Panc1 (cell line): ENCODE data around the gene PRKAA1. TPM values are rescaled to one million over a fixed set of nuclear protein-coding genes. Genes with fewer than 3 reads are reported as not detected.

Experiments used
- ATAC-seq: fragments of 200-7000 bp; cut with Tn5 transposase; 2 replicates; pipeline ENCODE4 v1.9.1; 2020; ENCODE audit warnings: mild to moderate bottlenecking, moderate library complexity
- BruUV-seq: library from RNA; stranded (reverse); fragments of 400-500 nt; replicated peaks from 2 replicates; lab custom pipeline; 2021; lab: Mats Ljungman, UMichigan
- CTCF ChIA-PET: fragments of 300-600 bp; sonication (Branson Sonifier 250); formaldehyde crosslinking; loops from one replicate; lab custom pipeline; 2022; ENCODE audit warnings: antibody characterized with exemption; lab: Charles Lee
- POLR2A ChIA-PET: fragments of 300-600 bp; sonication (Branson Sonifier 250); formaldehyde crosslinking; loops from one replicate; lab custom pipeline; 2022; ENCODE audit warnings: antibody characterized with exemption; lab: Charles Lee
- DNase-seq: peaks from one replicate; pipeline ENCODE4 v3.0.0-alpha.2; 2010; ENCODE audit warnings: low read depth, low spot score
- H3K27ac ChIP-seq: 2 replicates; pipeline ENCODE4 v1.5.1; 2011; ENCODE audit warnings: mild to moderate bottlenecking, low read length, inconsistent platforms
- H3K27me3 ChIP-seq: fragments of 200-500 bp; sonication (Bioruptor generic); 2 replicates; pipeline ENCODE4 v1.6.0; 2014; ENCODE audit warnings: low read length, inconsistent platforms; ENCODE audit not compliant: control insufficient read depth, insufficient read depth
- H3K36me3 ChIP-seq: fragments of 200-500 bp; sonication (Bioruptor generic); 2 replicates; pipeline ENCODE4 v1.5.1; 2014; ENCODE audit warnings: inconsistent platforms, mild to moderate bottlenecking, low read length, moderate library complexity; ENCODE audit not compliant: control insufficient read depth, insufficient read depth
- H3K4me1 ChIP-seq: 2 replicates; pipeline ENCODE4 v1.5.1; 2011; ENCODE audit warnings: inconsistent platforms, mild to moderate bottlenecking, low read length, moderate library complexity; ENCODE audit not compliant: control insufficient read depth, insufficient read depth
- H3K4me3 ChIP-seq, 2 experiments: 2 replicates each; pipeline ENCODE4 v1.5.1; 2011 to 2012; ENCODE audit warnings: low read depth in 2 of 2, low read length in 2 of 2, mild to moderate bottlenecking in 2 of 2, inconsistent platforms in 1 of 2, moderate library complexity in 1 of 2
- H3K9me3 ChIP-seq: fragments of 200-500 bp; sonication (Bioruptor generic); 2 replicates; pipeline ENCODE4 v1.5.1; 2014; ENCODE audit warnings: low read depth, mild to moderate bottlenecking, inconsistent platforms, low read length, moderate library complexity; ENCODE audit not compliant: control insufficient read depth, insufficient read depth
- CTCF ChIP-seq: fragments of 450-650 bp; IDR thresholded peaks from 2 replicates; pipeline ENCODE4 v1.5.1; 2017; ENCODE audit warnings: mild to moderate bottlenecking
- POLR2AphosphoS5 ChIP-seq: IDR thresholded peaks from 2 replicates; pipeline ENCODE4 v1.6.1; 2012; ENCODE audit warnings: mild to moderate bottlenecking, low read depth, low read length, moderate library complexity
- REST ChIP-seq, 2 experiments: IDR thresholded peaks; 2 replicates each; pipeline ENCODE4 v1.6.1; 2011 to 2012; ENCODE audit warnings: low read depth in 2 of 2, control low read depth in 1 of 2, low read length in 1 of 2, mild to moderate bottlenecking in 1 of 2, moderate library complexity in 1 of 2; ENCODE audit not compliant: insufficient read depth in 1 of 2
- SIN3A ChIP-seq: IDR thresholded peaks from 2 replicates; pipeline ENCODE4 v1.6.1; 2012; ENCODE audit warnings: low read depth, mild to moderate bottlenecking, low read length, moderate library complexity, borderline replicate concordance; ENCODE audit not compliant: insufficient read depth
- TCF7L2 ChIP-seq: IDR thresholded peaks from 2 replicates; pipeline ENCODE4 v1.6.1; 2011; ENCODE audit warnings: mild to moderate bottlenecking, low read depth, low read length, inconsistent platforms
- in situ Hi-C: cut with HindIII; loops from 2 replicates; pipeline ENCODE4 v1.10.0; 2016; ENCODE audit warnings: low sequenced_read_pairs, low pct_unique_long_range_greater_than_20kb
- intact Hi-C: fragments of 100-400 bp; cut with micrococcal nuclease; formaldehyde crosslinking; loops from one replicate; pipeline ENCODE4 v1.10.0; 2022; ENCODE audit not compliant: unreplicated experiment
- total RNA-seq: library from RNA; stranded (reverse); gene quantifications from one replicate; pipeline ENCODE4 v1.2.1, GENCODE V29; 2021; ENCODE audit not compliant: unreplicated experiment

The PRKAA1 gene
- total RNA-seq, 1 experiment from 2014 or later = 75.8 TPM

- in situ Hi-C loops = no loop called here
Observed at GRCh38 chr5:40784027-40784653, 14.0 kb downstream of the PRKAA1 start.

GRCh38 chr5:40781843-40782409 lies 16.2 kb downstream of the PRKAA1 start:
- H3K27me3 ChIP-seq = no peaks in the 10 kb centered on the region
- ChIA-PET POLR2A (no interaction called here), CTCF (no interaction called here)
- H3K4me1 ChIP-seq = peaks cover 10% of the 10 kb centered on the region; the same call in 1 of the 2 replicates
- no peak for ATAC-seq
- in situ Hi-C loops = no loop called here
- no peak overlapping the region for H3K4me3 ChIP-seq
- BruUV-seq = no TSS peak
- DNase-seq = no peak
- TF ChIP-seq SIN3A (no peak), CTCF (no peak), REST (IDR thresholded peaks at IDR 0.05; ENCODE audit: insufficient read depth in 1 of 2, low read depth in 2 of 2, low read length in 1 of 2) (no peak), TCF7L2 (no peak), POLR2AphosphoS5 (no peak)
- H3K9me3 ChIP-seq = no peaks in the 10 kb centered on the region
- no peak overlapping the region for H3K27ac ChIP-seq
- intact Hi-C loops = no loop called here
- no peaks in the 10 kb centered on the region for H3K36me3 ChIP-seq

More at GRCh38 chr5:40784027-40784653, 14.0 kb downstream of the PRKAA1 start:
- Histone ChIP-seq H3K9me3 (peaks cover 3% of the 10 kb centered on the region; the same call in 1 of the 2 replicates), H3K27me3 (no peaks in the 10 kb centered on the region), H3K36me3 (no peaks in the 10 kb centered on the region), H3K27ac (no peak overlapping the region), H3K4me3 (no peak overlapping the region), H3K4me1 (peaks cover 10% of the 10 kb centered on the region; the same call in 1 of the 2 replicates)
- intact Hi-C loops = no loop called here
- ChIA-PET CTCF (no interaction called here), POLR2A (no interaction called here)
- DNase-seq (no peak), ATAC-seq (no peak)
- BruUV-seq = no TSS peak
- TF ChIP-seq CTCF (no peak), TCF7L2 (no peak), SIN3A (no peak), REST (IDR thresholded peaks at IDR 0.05; ENCODE audit: insufficient read depth in 1 of 2, low read depth in 2 of 2, low read length in 1 of 2) (no peak)
